HG02610 (cell line): ENCODE measurements around the gene HACE1.
"Not testable (repeated sequence)": the region's sequence is repeated elsewhere in the genome, so short reads cannot be mapped to it uniquely, and the experiment has no call there.

Experiments
- ATAC-seq: cut with Tn5 transposase; IDR thresholded peaks from one replicate; pipeline ENCODE4 v1.9.1; 2021; ENCODE audit warnings: mild to moderate bottlenecking, moderate library complexity; ENCODE audit not compliant: unreplicated experiment

HACE1 gene

GRCh38 chr6:104829183-104829958 lies 30.3 kb downstream of the HACE1 start:
- ATAC-seq, result peak; percentile 51

DNA sequence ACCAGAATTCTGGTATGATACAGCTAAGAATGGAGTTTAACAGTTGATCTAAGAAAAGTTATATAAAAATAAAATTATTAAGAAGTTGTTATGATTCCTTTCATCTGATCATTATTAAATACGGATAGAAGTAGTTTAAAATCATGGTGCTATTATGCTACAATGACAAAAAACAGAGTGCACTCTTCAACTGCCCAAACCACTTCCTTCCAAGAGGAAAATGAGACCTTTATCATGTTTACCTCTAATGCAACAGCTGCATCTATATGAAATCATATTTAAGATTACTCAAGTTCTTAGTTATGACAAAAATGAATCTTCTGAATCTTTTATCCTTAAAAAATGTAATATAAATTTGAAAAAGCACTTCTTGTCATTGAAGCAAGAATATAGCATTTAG lies 31.2 kb downstream of the HACE1 start:
- ATAC-seq, result no peak

- ATAC-seq, result not testable (repeated sequence)
These were observed 38.9 kb downstream of the HACE1 start for GRCh38 chr6:104820820-104821219.

DNA sequence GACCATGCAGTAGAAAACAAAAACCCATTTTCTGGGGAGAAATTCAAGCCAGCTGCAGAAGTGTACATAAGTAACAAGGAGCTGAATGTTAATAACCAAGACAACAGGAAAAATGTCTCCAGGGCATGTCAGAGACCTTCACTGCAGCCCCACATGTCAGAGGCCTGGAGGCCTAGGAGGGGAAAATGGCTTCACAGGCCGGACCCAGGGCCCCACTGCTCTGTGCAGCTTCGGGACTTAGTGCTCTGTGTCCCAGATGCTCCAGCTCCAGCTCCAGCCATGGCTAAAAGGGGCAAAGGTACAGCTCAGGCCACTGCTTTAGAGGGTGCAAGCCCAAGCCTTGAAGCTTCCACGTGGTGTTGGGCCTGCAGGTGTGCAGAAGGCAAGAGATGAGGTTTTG lies 43.6 kb downstream of the HACE1 start:
- no peak for ATAC-seq

DNA sequence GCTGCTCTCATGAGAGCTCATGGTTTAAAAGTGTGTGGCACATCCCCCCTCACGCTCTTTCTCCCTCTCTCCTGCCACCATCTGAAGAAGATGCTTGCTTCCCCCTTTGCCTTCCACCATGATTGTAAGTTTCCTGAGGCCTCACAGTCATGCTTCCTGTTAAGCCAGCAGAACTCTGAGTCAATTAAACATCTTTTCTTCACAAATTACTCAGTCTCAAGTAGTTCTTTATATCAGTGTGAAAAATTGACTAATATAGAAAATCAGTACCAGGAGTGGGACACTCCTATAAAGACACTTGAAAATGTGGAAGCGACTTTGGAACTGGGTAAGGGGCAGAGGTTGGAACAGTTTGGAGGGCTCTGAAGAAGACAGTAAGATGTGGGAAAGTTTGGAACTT lies 45.0 kb downstream of the HACE1 start:
- no peak for ATAC-seq

DNA sequence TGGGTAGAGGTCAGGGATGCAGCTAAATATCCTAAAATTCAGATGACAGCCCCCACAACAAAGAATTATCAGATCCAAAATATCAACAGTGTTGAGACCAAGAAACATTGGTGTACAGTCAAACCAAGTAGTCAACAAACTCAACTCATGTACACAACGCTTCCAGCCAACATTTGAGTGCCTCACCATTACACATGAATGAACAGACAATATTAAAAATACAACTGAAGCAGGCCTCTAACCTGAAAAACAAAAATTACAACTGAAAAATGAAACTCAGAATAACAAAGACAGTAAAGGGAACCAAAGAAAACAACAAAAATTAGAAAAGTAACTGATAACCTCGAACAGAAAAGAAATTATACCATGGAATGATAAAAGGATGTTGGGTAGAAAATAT lies 46.2 kb downstream of the HACE1 start:
- no peak for ATAC-seq

GRCh38 chr6:104809116-104809515 lies 50.6 kb downstream of the HACE1 start:
- ATAC-seq, result no peak

- ATAC-seq, result not testable (repeated sequence)
These were observed 54.4 kb downstream of the HACE1 start for GRCh38 chr6:104805335-104805734.

GRCh38 chr6:104799134-104799657 lies 60.5 kb downstream of the HACE1 start:
- ATAC-seq, result no peak

- no peak for ATAC-seq
These were observed 63.5 kb downstream of the HACE1 start for GRCh38 chr6:104796031-104796785.

DNA sequence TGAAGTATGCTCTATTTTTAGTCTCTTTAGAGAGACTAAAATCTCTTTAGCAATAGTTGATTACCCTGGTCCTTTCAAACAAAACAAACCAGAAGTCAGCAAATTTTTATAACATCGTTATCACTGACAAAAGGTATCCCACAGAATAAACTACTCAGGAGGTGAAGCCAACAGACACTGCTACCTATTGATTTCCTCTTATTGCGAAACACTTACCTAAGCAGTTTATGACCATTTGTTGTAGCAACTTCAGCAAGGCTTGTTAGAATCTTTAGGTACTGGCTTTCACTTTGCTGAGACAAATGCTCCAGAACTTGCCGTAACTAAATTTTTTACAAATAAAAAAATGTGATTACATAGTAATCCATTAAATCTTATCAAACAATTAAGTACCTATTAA lies 64.4 kb downstream of the HACE1 start:
- no peak for ATAC-seq

- ATAC-seq, result peak; percentile 84
These were observed 69.9 kb downstream of the HACE1 start for GRCh38 chr6:104789770-104790190.

DNA sequence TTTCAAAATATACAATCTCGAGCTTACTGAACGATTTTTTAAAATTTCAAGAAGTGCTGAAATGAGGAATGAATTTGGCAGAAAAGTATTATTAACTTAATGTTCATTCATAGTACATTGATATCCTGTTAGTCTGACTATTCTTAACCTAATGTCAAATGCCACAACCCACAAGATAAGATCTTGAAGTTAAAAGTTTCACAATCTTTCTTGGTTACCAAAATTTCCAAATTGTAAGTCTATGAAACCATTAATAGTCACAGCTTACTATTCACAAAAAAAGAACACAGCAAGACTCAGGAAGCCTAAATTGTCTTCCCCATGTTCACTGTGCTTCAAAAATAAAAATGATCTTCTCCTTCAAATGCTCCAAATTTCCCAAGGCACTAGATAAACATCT lies 71.3 kb downstream of the HACE1 start:
- ATAC-seq, result no peak

DNA sequence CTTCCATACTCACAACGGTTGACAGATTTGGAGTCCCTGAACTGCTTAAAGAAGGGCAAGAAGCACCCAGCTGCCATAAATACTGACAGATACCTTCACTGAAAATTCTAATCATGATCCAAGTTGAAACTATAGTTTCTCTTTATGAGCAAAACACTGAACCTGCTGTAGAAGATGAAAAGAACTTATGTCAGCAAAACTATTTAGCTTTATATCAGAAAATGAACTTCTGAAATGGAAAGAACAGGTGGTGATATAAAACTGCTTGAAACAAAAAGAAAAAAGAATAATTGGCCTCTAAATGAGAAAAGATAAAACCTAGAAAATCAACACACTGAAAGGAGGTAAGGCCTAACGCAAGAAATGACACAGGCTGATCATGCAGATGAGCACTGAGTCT lies 72.4 kb downstream of the HACE1 start:
- no peak for ATAC-seq

DNA sequence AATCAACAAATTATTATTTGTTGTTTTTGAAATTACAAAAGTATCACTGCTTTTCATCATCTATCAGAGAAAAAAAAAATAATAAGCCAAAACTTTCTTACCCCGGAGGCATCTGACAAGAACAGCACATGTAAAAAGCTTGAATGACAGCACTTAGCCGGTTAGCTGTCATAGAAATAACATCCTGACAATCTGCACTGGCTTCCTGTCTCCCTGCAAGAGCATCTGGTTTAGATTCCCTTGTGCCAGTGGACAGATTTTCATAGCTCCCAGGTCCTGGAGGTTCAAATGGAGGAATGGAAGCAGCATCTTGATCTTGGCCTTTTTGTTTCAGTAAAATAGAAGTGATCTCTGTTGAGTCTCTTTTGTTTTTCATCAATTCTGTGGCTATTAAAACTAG lies 74.8 kb downstream of the HACE1 start:
- no peak for ATAC-seq

GRCh38 chr6:104771258-104771832 lies 88.4 kb downstream of the HACE1 start:
- ATAC-seq, result peak; percentile 71

DNA sequence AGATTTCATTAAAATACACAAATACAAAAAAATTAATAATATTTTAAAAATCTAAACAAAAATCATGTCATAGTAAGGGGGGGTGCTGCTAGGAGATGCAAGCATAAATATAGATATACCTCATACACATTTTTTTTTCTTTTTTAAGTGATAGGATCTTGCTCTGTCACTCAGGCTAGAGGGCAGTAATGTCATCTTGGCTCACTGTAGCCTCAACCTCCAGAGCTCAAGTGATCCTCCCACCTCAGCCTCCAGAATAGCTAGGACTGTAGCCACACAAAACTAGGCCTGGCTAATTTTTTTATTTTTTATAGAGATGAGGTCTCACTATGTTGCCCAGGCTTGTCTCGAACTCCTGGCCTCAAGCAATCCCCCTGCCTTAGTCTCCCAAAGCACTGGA lies 90.8 kb downstream of the HACE1 start:
- no peak for ATAC-seq

GRCh38 chr6:104766595-104766994 lies 93.1 kb downstream of the HACE1 start:
- ATAC-seq, result no peak

DNA sequence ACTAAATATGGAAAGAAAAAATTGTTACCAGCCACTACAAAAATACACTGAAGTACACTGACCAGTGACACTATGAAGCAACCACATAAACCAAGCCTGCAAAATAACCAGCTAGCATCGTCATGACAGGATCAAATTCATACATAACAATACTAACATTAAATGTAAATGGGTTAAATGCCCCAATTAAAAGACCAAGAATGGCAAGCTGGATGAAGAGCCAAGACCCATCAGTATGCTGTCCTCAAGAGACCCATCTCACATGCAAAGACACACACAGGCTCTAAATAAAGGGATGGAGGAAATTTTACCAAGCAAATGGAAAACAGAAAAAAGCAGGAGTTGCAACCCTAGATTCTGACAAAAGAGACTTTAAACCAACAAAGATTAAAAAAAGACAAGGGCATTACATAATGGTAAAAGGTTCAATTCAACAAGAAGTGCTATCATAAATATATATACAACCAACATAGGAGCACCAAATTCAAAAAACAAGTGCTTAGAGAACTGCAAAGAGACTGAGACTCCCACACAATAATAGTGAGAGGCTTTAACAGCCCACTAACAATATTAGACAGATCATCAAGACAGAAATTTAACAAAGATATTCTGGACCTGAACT lies 104.8 kb downstream of the HACE1 start:
- ATAC-seq, result no peak

DNA sequence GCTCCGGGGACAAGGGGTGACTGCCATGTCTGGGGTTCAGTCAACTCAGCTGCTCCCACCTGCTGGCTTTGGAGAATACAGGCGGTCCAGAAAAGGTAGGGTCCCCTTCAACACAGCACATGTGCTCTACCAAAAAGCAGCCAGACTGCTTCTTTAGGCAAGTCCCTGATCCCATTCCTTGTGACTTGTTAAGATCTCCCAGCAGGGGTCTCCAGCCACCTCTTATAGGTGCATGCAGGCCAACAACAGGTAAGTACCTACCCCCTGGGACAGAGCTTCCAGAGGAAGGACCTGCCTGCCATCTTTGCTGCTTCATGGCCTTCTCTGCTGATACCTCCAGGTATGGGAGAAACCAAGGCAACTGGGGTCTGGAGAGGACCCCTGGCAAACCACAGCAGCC lies 106.5 kb downstream of the HACE1 start:
- ATAC-seq, result no peak

- ATAC-seq, result no peak
These were observed 109.3 kb downstream of the HACE1 start for GRCh38 chr6:104750449-104750848.
